ENCODE results near the gene CHURC1. TPM values are rescaled to one million over a fixed set of nuclear protein-coding genes. Genes with fewer than 3 reads are reported as not detected.

The CHURC1 gene
- total and polyA plus RNA-seq, 2 of the 8 experiments (the other 6 are each of a cell fraction or from before 2014, with no cell fraction given): 50.2 to 59.3 TPM

- CTCF ChIA-PET (ENCODE audit: partially characterized antibody): interaction anchor here (0.7 to 2.2 kb wide), 6 partner anchors 19 to 1819 kb away, joined by 3 to 6 read pairs (median 4); no protein-coding TSS in a partner anchor
- 71% methylated on average over 5 of the region's 5 CpGs; no CpG with 5 or more reads in 1 of the 2 experiments for WGBS, 2 experiments (ENCODE audit: extremely low coverage in 1 of 2, insufficient coverage in 1 of 2, insufficient read length in 1 of 2, insufficient replicate concordance in 2 of 2, low coverage in 1 of 2, low lambda C conversion rate in 2 of 2, missing lambda C conversion rate in 1 of 2)
- H4K5ac ChIP-seq (ENCODE audit: insufficient read length, low read depth, low read length): no peak overlapping the region
These were observed 65.2 kb downstream of the CHURC1 start for GRCh38 chr14:64979336-64980074.

More at GRCh38 chr14:64979336-64980074, 65.2 kb downstream of the CHURC1 start:
- H3K79me1 ChIP-seq (ENCODE audit: low read depth, low read length): no peaks in the 10 kb centered on the region
- peaks cover 2 to 12% (median 11%) of the 10 kb centered on the region in 4 experiments; a peak in 5 of 7 replicates for H3K4me1 ChIP-seq (replicated peaks in 1 of 4; ENCODE audit: control insufficient read depth in 3 of 4, insufficient read depth in 4 of 4, low read length in 3 of 4)
- H2BK15ac ChIP-seq (ENCODE audit: low read length): no peak overlapping the region
- no peak overlapping the region for H3K18ac ChIP-seq (ENCODE audit: extremely low read depth, low read length)
- H3K27me3 ChIP-seq (replicated peaks in 1 of 4; ENCODE audit: control insufficient read depth in 3 of 4, extremely low read depth in 1 of 4, insufficient read depth in 3 of 4, low read length in 3 of 4): peaks cover 0 to 2% (median 0%) of the 10 kb centered on the region in 4 experiments; a peak in 2 of 7 replicates
- H2BK20ac ChIP-seq (ENCODE audit: low read length): peak overlapping the region; percentile 0; the same call in 1 of the 2 replicates
- H3K56ac ChIP-seq (replicated peaks; ENCODE audit: insufficient read length, low read depth, low read length): no peak overlapping the region
- H2BK120ac ChIP-seq (replicated peaks; ENCODE audit: low read depth, low read length): no peak overlapping the region
- POLR2A ChIA-PET (ENCODE audit: partially characterized antibody): interaction anchor here (0.6 to 2.5 kb wide), 2 partner anchors 9 to 14 kb away, joined by 3 to 14 read pairs; partner anchors contain the start of gene RAB15
- H3K23ac ChIP-seq (ENCODE audit: insufficient read length): no peak overlapping the region
- H2BK5ac ChIP-seq (ENCODE audit: low read depth, low read length): no peak overlapping the region
- H2BK12ac ChIP-seq (ENCODE audit: low read depth, low read length): 0 out of 2 replicates have a peak overlapping the region, but pooled peaks have one; percentile 86
- H3K4ac ChIP-seq (replicated peaks; ENCODE audit: insufficient read length, low read depth, low read length): no peak overlapping the region
- H3K23me2 ChIP-seq (ENCODE audit: low read depth, low read length): 0 out of 2 replicates have a peak, but pooled peaks cover 2% of the 10 kb centered on the region
- TF ChIP-seq, protein P1, sequence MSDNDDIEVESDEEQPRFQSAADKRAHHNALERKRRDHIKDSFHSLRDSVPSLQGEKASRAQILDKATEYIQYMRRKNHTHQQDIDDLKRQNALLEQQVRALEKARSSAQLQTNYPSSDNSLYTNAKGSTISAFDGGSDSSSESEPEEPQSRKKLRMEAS (IDR thresholded peaks at IDR 0.05): 0 out of 2 replicates have a peak, but pooled peaks have one; percentile 19
- no peak for TF ChIP-seq BCL11A (IDR thresholded peaks at IDR 0.05; ENCODE audit: low read depth in 2 of 2, low read length in 2 of 2)
- no peak for DNase-seq (ENCODE audit: low read depth in 1 of 2, low spot score in 2 of 2)
- no peaks in the 10 kb centered on the region for H3K9me3 ChIP-seq (ENCODE audit: insufficient read depth in 2 of 2, low read depth in 1 of 2, low read length in 1 of 2)
- no peak overlapping the region for H3K9ac ChIP-seq (replicated peaks in 1 of 4; ENCODE audit: extremely low read depth in 1 of 4, low read depth in 3 of 4, low read length in 3 of 4)
- H3K4me2 ChIP-seq (ENCODE audit: insufficient read depth in 1 of 2, low read depth in 2 of 2, low read length in 2 of 2): no peak overlapping the region
- H2AK5ac ChIP-seq (ENCODE audit: low read depth, low read length): no peak overlapping the region
- H4K91ac ChIP-seq (replicated peaks; ENCODE audit: insufficient read length, low read length): no peak overlapping the region
- no peaks in the 10 kb centered on the region for H3K36me3 ChIP-seq (ENCODE audit: control insufficient read depth in 2 of 4, insufficient read depth in 4 of 4, low read length in 3 of 4)
- no peak overlapping the region for H4K8ac ChIP-seq (ENCODE audit: extremely low read depth, insufficient read depth, low read length)
- H2AFZ ChIP-seq (ENCODE audit: low read length): no peak overlapping the region
- H3K79me2 ChIP-seq (ENCODE audit: control insufficient read depth in 1 of 2, insufficient read depth in 2 of 2, low read length in 2 of 2): no peaks in the 10 kb centered on the region
- H3K4me3 ChIP-seq (ENCODE audit: extremely low read depth in 1 of 4, insufficient read depth in 2 of 4, low read depth in 3 of 4, low read length in 4 of 4): no peak overlapping the region
- H3K27ac ChIP-seq (ENCODE audit: low read depth, low read length): no peak overlapping the region
- no peaks in the 10 kb centered on the region for H4K20me1 ChIP-seq (replicated peaks in 1 of 2; ENCODE audit: control insufficient read depth in 1 of 2, insufficient read depth in 2 of 2, low read length in 2 of 2)
- no peak for FAIRE-seq
- no peak overlapping the region for H3K14ac ChIP-seq (ENCODE audit: insufficient read length)
